GM23338 (cell line): ENCODE results near the gene OR10G8. TPM values are rescaled to one million over a fixed set of nuclear protein-coding genes. Genes with fewer than 3 reads are reported as not detected.

Experiments
- ATAC-seq: fragments of 200-7000 bp; cut with Tn5 transposase; 3 replicates; pipeline ENCODE4 v1.9.1; 2020
- DNase-seq: peaks from one replicate; pipeline ENCODE4 v3.0.0-alpha.2; 2015; ENCODE audit warnings: low spot score
- H2AFZ ChIP-seq: fragments of 200-600 bp; sonication (generic); 2 replicates; pipeline ENCODE4 v1.8.0; 2016; ENCODE audit warnings: antibody characterized with exemption, mild to moderate bottlenecking, moderate library complexity
- H3F3A ChIP-seq: fragments of 200-600 bp; sonication (generic); replicated peaks from 2 replicates; pipeline ENCODE4 v1.8.0; 2017; ENCODE audit warnings: antibody characterized with exemption, mixed run types, low read depth
- H3K27ac ChIP-seq: fragments of 200-600 bp; sonication (generic); 2 replicates; pipeline ENCODE4 v1.6.1; 2016; ENCODE audit warnings: low read depth
- H3K27me3 ChIP-seq: fragments of 200-600 bp; sonication (generic); 2 replicates; pipeline ENCODE4 v1.8.0; 2016; ENCODE audit warnings: mild to moderate bottlenecking, mixed run types, moderate library complexity; ENCODE audit not compliant: insufficient read depth
- H3K36me3 ChIP-seq: fragments of 200-600 bp; sonication (generic); 2 replicates; pipeline ENCODE4 v1.8.0; 2016; ENCODE audit warnings: mild to moderate bottlenecking; ENCODE audit not compliant: insufficient read depth
- H3K4me1 ChIP-seq: fragments of 200-600 bp; sonication (generic); 2 replicates; pipeline ENCODE4 v1.8.0; 2016; ENCODE audit warnings: mild to moderate bottlenecking, moderate library complexity; ENCODE audit not compliant: insufficient read depth
- H3K4me2 ChIP-seq: fragments of 200-600 bp; sonication (generic); 2 replicates; pipeline ENCODE4 v1.7.1; 2017; ENCODE audit warnings: mixed run types
- H3K4me3 ChIP-seq: fragments of 200-600 bp; sonication (generic); 2 replicates; pipeline ENCODE4 v1.6.1; 2016; ENCODE audit warnings: mixed run types
- H3K79me2 ChIP-seq: fragments of 200-600 bp; sonication (generic); replicated peaks from 2 replicates; pipeline ENCODE4 v1.8.0; 2017; ENCODE audit warnings: mild to moderate bottlenecking; ENCODE audit not compliant: insufficient read depth
- H3K9me2 ChIP-seq: fragments of 200-600 bp; sonication (generic); 2 replicates; pipeline ENCODE4 v1.8.0; 2017; ENCODE audit not compliant: insufficient read depth
- H4K20me1 ChIP-seq: fragments of 200-600 bp; sonication (generic); replicated peaks from 2 replicates; pipeline ENCODE4 v1.8.0; 2017; ENCODE audit warnings: mild to moderate bottlenecking; ENCODE audit not compliant: insufficient read depth
- H3K27ac Mint-ChIP-seq: 2 replicates; pipeline ENCODE4 v1.8.0; 2020; ENCODE audit warnings: inconsistent platforms, mild to moderate bottlenecking, moderate library complexity, mixed read lengths
- H3K27me3 Mint-ChIP-seq: 3 replicates; pipeline ENCODE4 v1.8.0; 2022; ENCODE audit warnings: low read depth, mild to moderate bottlenecking, moderate library complexity, mixed read lengths, inconsistent platforms; ENCODE audit not compliant: insufficient read depth, poor library complexity
- H3K36me3 Mint-ChIP-seq: 3 replicates; pipeline ENCODE4 v1.8.0; 2021; ENCODE audit warnings: low read depth, mild to moderate bottlenecking, inconsistent platforms, moderate library complexity, mixed read lengths
- H3K4me1 Mint-ChIP-seq: 3 replicates; pipeline ENCODE4 v1.8.0; 2020; ENCODE audit warnings: mild to moderate bottlenecking, inconsistent platforms, mixed read lengths
- H3K4me3 Mint-ChIP-seq: 3 replicates; pipeline ENCODE4 v1.8.0; 2021; ENCODE audit warnings: moderate library complexity, mild to moderate bottlenecking, inconsistent platforms, mixed read lengths
- H3K9me3 Mint-ChIP-seq: 3 replicates; pipeline ENCODE4 v1.8.0; 2020; ENCODE audit warnings: moderate library complexity, mild to moderate bottlenecking, inconsistent platforms, mixed read lengths
- CTCF ChIP-seq, 2 experiments: fragments of 200-600 bp in 1 of 2; sonication (generic) in 1 of 2; conservative IDR thresholded peaks; 2 replicates each; pipeline versions ENCODE4 v1.5.1 to v1.6.1; 2016 to 2017; ENCODE audit warnings: antibody characterized with exemption in 2 of 2, low read depth in 2 of 2, mild to moderate bottlenecking in 2 of 2, moderate library complexity in 1 of 2
- ETS1 ChIP-seq: IDR thresholded peaks from 2 replicates; pipeline ENCODE4 v1.6.1; 2016; ENCODE audit warnings: antibody characterized with exemption
- EZH2 ChIP-seq: fragments of 200-600 bp; sonication (generic); IDR thresholded peaks from one replicate; pipeline ENCODE4 v1.8.0; 2017; ENCODE audit warnings: antibody characterized with exemption, mild to moderate bottlenecking, low read depth; ENCODE audit not compliant: unreplicated experiment
- POLR2AphosphoS5 ChIP-seq: IDR thresholded peaks from 2 replicates; pipeline ENCODE4 v1.6.1; 2016; ENCODE audit warnings: antibody characterized with exemption, low read depth
- REST ChIP-seq: IDR thresholded peaks from one replicate; pipeline ENCODE4 v1.6.1; 2018; ENCODE audit warnings: antibody characterized with exemption; ENCODE audit not compliant: unreplicated experiment
- ZNF331 ChIP-seq: fragments of 250-450 bp; sonication (Bioruptor Pico); IDR thresholded peaks from 2 replicates; pipeline ENCODE4 v1.5.0; 2020; ENCODE audit warnings: low read depth, mild to moderate bottlenecking, moderate library complexity
- polyA plus RNA-seq: library from polyadenylated mRNA; unstranded; fragments of >200 nt; fragmentation: Nextera tagmentation; extraction: Ambion mirVana; gene quantifications from 2 replicates; pipeline ENCODE4 v1.2.1, GENCODE V29; 2016
- total RNA-seq: library from RNA; depleted of rRNA; stranded (reverse); fragments of >200 nt; shearing (Covaris generic); gene quantifications from 2 replicates; pipeline ENCODE4 v1.2.3, GENCODE V29; 2014

The OR10G8 gene
- total and polyA plus RNA-seq, 2 experiments from 2014 or later: not detected

- peak; percentile 84 to 85 for TF ChIP-seq CTCF (conservative IDR thresholded peaks at IDR 0.05; ENCODE audit: low read depth in 2 of 2)
Observed at GRCh38 chr11:124070915-124071622, 44.5 kb downstream of the OR10G8 start (continued).

GRCh38 chr11:124071623-124071948, 45.0 kb downstream of the OR10G8 start:
- peak; percentile 15 for DNase-seq
- no peak for TF ChIP-seq REST
- no peak for TF ChIP-seq ETS1
- Histone ChIP-seq H3K4me2 (no peak overlapping the region), H3K79me2 (no peaks in the 10 kb centered on the region), H3K36me3 (no peaks in the 10 kb centered on the region), H3K27me3 (no peaks in the 10 kb centered on the region), H3F3A (no peaks in the 10 kb centered on the region), H3K27ac (no peak overlapping the region), H3K4me1 (peaks cover 5% of the 10 kb centered on the region), H4K20me1 (no peaks in the 10 kb centered on the region), H3K4me3 (no peak overlapping the region), H2AFZ (peak overlapping the region; percentile 38; the same call in 1 of the 2 replicates), H3K9me2 (no peaks in the 10 kb centered on the region)
- no peaks in the 10 kb centered on the region; the same call in 2 of the 3 replicates for H3K36me3 Mint-ChIP-seq
- H3K9me3 Mint-ChIP-seq: no peaks in the 10 kb centered on the region
- H3K27me3 Mint-ChIP-seq: no peaks in the 10 kb centered on the region
- no peak overlapping the region for H3K27ac Mint-ChIP-seq
- H3K4me3 Mint-ChIP-seq: no peak overlapping the region
- H3K4me1 Mint-ChIP-seq: peaks cover 18% of the 10 kb centered on the region
- ATAC-seq: no peak

GRCh38 chr11:124072147-124072546, 45.5 kb downstream of the OR10G8 start:
- DNase-seq: no peak
- H3K27ac Mint-ChIP-seq: no peak overlapping the region
- Histone ChIP-seq H3F3A (no peaks in the 10 kb centered on the region), H4K20me1 (no peaks in the 10 kb centered on the region), H3K4me2 (no peak overlapping the region), H3K4me1 (peaks cover 9% of the 10 kb centered on the region), H3K4me3 (no peak overlapping the region), H3K36me3 (no peaks in the 10 kb centered on the region), H3K27ac (no peak overlapping the region), H3K9me2 (no peaks in the 10 kb centered on the region), H3K79me2 (no peaks in the 10 kb centered on the region), H3K27me3 (no peaks in the 10 kb centered on the region), H2AFZ (peak overlapping the region; percentile 38; the same call in 1 of the 2 replicates)
- no peaks in the 10 kb centered on the region; the same call in 2 of the 3 replicates for H3K36me3 Mint-ChIP-seq
- no peak for ATAC-seq
- H3K9me3 Mint-ChIP-seq: no peaks in the 10 kb centered on the region
- no peak for TF ChIP-seq POLR2AphosphoS5
- TF ChIP-seq ZNF331 (CRISPR knock-in tag): no peak
- no peak for TF ChIP-seq EZH2
- no peaks in the 10 kb centered on the region for H3K27me3 Mint-ChIP-seq
- no peak overlapping the region for H3K4me3 Mint-ChIP-seq
- peaks cover 18% of the 10 kb centered on the region for H3K4me1 Mint-ChIP-seq
